ENCODE measurements around the gene PASK.

The PASK gene

DNA sequence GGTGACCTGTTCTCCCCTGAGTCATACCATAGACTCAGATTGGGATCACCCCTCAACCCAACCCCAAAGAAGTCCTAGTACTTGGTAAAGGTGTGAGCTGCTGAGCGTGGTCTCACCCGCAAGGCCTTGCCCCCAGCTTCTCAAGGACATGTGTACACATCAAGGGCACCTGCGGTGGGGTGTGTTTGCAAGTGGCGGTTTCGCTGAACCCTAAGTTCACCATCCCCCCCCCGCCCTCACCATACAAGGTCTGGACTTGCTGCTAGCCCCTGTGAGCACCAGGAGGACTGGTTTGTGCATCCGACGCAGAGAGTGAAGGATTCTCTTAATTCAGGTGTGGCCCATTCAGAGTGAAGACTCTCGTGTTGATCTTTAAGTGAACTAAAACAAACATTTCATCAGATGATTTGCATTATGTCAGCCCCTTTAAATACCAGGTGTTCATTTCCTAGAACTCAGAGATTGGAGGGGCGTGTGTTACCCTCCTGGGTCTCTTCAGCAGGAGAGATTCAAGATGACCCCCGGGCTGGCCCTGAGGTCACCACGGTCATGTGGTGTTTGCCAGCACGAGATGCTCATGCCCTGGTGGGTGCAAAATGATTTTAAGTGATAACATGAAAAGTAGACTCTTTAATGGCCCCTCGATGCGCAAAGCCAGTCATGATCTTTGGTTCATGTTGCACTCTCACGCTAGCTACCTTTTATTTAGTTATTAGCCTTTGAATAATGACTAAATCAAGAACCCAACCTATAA is 75.0 kb downstream of the PASK start:
- DNase-seq = no peak
- TF ChIP-seq, protein P1, sequence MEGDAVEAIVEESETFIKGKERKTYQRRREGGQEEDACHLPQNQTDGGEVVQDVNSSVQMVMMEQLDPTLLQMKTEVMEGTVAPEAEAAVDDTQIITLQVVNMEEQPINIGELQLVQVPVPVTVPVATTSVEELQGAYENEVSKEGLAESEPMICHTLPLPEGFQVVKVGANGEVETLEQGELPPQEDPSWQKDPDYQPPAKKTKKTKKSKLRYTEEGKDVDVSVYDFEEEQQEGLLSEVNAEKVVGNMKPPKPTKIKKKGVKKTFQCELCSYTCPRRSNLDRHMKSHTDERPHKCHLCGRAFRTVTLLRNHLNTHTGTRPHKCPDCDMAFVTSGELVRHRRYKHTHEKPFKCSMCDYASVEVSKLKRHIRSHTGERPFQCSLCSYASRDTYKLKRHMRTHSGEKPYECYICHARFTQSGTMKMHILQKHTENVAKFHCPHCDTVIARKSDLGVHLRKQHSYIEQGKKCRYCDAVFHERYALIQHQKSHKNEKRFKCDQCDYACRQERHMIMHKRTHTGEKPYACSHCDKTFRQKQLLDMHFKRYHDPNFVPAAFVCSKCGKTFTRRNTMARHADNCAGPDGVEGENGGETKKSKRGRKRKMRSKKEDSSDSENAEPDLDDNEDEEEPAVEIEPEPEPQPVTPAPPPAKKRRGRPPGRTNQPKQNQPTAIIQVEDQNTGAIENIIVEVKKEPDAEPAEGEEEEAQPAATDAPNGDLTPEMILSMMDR (IDR thresholded peaks at IDR 0.05; ENCODE audit: low read depth, low read length, missing control alignments) = no peak
- no peaks in the 10 kb centered on the region for H3K36me3 ChIP-seq (replicated peaks)
- H3K27me3 ChIP-seq (replicated peaks) = no peaks in the 10 kb centered on the region
- H3K4me3 ChIP-seq (ENCODE audit: low read depth, low read length) = no peak overlapping the region
- in situ Hi-C loops (cut with HindIII; ENCODE audit: low pct_ligation_motif_present, low sequenced_read_pairs) = no loop called here
- no peak overlapping the region for H3K27ac ChIP-seq

GRCh38 chr2:241073166-241074064 is 75.9 kb downstream of the PASK start:
- Histone ChIP-seq H3K36me3 (replicated peaks) (no peaks in the 10 kb centered on the region), H3K27me3 (replicated peaks) (no peaks in the 10 kb centered on the region), H3K4me3 (ENCODE audit: low read depth, low read length) (no peak overlapping the region), H3K27ac (no peak overlapping the region)
- TF ChIP-seq, protein P1 (IDR thresholded peaks at IDR 0.05; ENCODE audit: low read depth, low read length, missing control alignments) = no peak
- in situ Hi-C loops (cut with HindIII; ENCODE audit: low pct_ligation_motif_present, low sequenced_read_pairs) = no loop called here
- DNase-seq = no peak

- no peak for DNase-seq
- in situ Hi-C loops (cut with HindIII; ENCODE audit: low pct_ligation_motif_present, low sequenced_read_pairs) = no loop called here
- Histone ChIP-seq H3K27ac (no peak overlapping the region), H3K4me3 (ENCODE audit: low read depth, low read length) (no peak overlapping the region), H3K27me3 (replicated peaks) (no peaks in the 10 kb centered on the region), H3K36me3 (replicated peaks) (no peaks in the 10 kb centered on the region)
- TF ChIP-seq, protein P1 (IDR thresholded peaks at IDR 0.05; ENCODE audit: low read depth, low read length, missing control alignments) = no peak
These were observed 76.6 kb downstream of the PASK start for GRCh38 chr2:241072553-241073165.

DNA sequence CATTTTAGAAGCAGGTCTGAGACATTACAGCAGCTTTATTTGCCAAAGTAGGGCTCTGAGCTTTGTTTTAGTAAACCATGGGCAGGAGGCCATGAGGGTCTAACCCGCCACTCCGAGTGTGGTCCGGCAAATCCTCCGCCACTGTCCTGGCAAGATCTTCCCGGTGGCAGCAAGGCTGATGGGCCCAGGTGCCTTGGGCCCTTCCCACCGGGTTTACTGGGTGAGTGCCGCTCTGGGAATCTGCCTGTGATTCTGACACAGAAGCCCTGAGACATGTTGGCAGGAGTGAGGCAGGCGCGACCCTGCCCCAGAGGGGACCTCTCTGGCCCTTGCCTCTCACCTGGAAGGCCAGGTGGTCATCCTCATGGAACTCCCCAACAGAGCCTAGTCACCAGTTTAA is 77.1 kb downstream of the PASK start:
- Histone ChIP-seq H3K4me3 (ENCODE audit: low read depth, low read length) (no peak overlapping the region), H3K36me3 (replicated peaks) (no peaks in the 10 kb centered on the region), H3K27me3 (replicated peaks) (no peaks in the 10 kb centered on the region), H3K27ac (no peak overlapping the region)
- DNase-seq = no peak
- TF ChIP-seq, protein P1 (IDR thresholded peaks at IDR 0.05; ENCODE audit: low read depth, low read length, missing control alignments) = no peak
- in situ Hi-C loops (cut with HindIII; ENCODE audit: low pct_ligation_motif_present, low sequenced_read_pairs) = no loop called here

DNA sequence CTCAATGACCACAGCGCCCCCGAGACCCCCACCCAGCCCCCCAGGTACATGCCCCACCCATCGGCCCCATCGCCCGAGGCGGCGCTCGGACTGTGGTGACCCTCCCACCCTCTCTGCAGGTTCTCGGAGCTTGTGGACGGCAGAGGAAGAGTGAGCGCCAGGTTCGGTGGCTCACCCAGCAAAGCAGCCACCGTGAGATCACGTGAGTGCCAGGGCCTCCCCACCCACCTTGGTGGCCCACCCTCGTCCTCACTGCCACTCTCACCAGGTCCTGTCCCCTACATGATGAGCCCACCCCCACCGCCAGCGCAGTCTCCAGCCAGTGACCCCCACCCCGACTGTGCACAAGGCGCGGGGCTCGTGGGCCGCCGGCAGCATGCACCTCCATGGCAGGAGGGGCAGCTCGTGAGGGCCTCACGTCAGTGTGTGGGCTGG is 77.6 kb downstream of the PASK start:
- TF ChIP-seq, protein P1 (IDR thresholded peaks at IDR 0.05; ENCODE audit: low read depth, low read length, missing control alignments) = no peak
- in situ Hi-C loops (cut with HindIII; ENCODE audit: low pct_ligation_motif_present, low sequenced_read_pairs) = no loop called here
- no peaks in the 10 kb centered on the region for H3K36me3 ChIP-seq (replicated peaks)
- DNase-seq = no peak
- H3K27ac ChIP-seq = no peak overlapping the region
- H3K4me3 ChIP-seq (ENCODE audit: low read depth, low read length) = no peak overlapping the region
- no peaks in the 10 kb centered on the region for H3K27me3 ChIP-seq (replicated peaks)
